ENCODE results near the gene ACTR3C. TPM values are rescaled to one million over a fixed set of nuclear protein-coding genes. Genes with fewer than 3 reads are reported as not detected.

The ACTR3C gene
- total and polyA plus RNA-seq, 2 of the 13 experiments (the other 11 are each of a cell fraction or from before 2014, with no cell fraction given) = 3.8 to 7.5 TPM

- TF ChIP-seq ZNF280D (CRISPR knock-in tag; IDR thresholded peaks at IDR 0.05) (no peak), GATAD2A (CRISPR knock-in tag; IDR thresholded peaks at IDR 0.05) (0 out of 2 replicates have a peak, but pooled peaks have one; percentile 7), TARDBP (CRISPR knock-in tag; IDR thresholded peaks at IDR 0.05) (no peak), RERE (CRISPR knock-in tag; IDR thresholded peaks at IDR 0.05; ENCODE audit: low read depth) (no peak), DMTF1 (CRISPR knock-in tag; IDR thresholded peaks at IDR 0.05) (no peak), SIX4 (CRISPR knock-in tag; IDR thresholded peaks at IDR 0.05) (no peak), KAT7 (CRISPR knock-in tag; IDR thresholded peaks at IDR 0.05; ENCODE audit: borderline replicate concordance) (peak; percentile 23; the same call in 1 of the 2 replicates), PRDM10 (CRISPR knock-in tag; IDR thresholded peaks at IDR 0.05; ENCODE audit: low read depth) (no peak), ETV5 (CRISPR knock-in tag; IDR thresholded peaks at IDR 0.05; ENCODE audit: borderline replicate concordance) (no peak), ZFX (CRISPR knock-in tag; IDR thresholded peaks at IDR 0.05; ENCODE audit: low read depth) (peak; percentile 73), PHF8 (CRISPR knock-in tag; IDR thresholded peaks at IDR 0.05) (0 out of 2 replicates have a peak, but pooled peaks have one; percentile 6), ZFY (CRISPR knock-in tag; IDR thresholded peaks at IDR 0.05) (peak; percentile 35; the same call in 1 of the 2 replicates), ZNF563 (CRISPR knock-in tag; IDR thresholded peaks at IDR 0.05) (no peak), ZNF350 (CRISPR knock-in tag; IDR thresholded peaks at IDR 0.05; ENCODE audit: borderline replicate concordance, low read depth) (no peak)
Observed at GRCh38 chr7:150355666-150356059, 32.3 kb upstream of the ACTR3C start (continued).

Data from HepG2 (cell line).